Heart left ventricle (tissue), 16 donors: ENCODE data around the gene C6orf52. TPM values are rescaled to one million over a fixed set of nuclear protein-coding genes. Genes with fewer than 3 reads are reported as not detected.

ENCODE experiments used
- ATAC-seq, 4 donors: fragments of 200-7000 bp; cut with Tn5 transposase; one replicate each; pipeline ENCODE4 v1.9.1; 2020 to 2022; ENCODE audit warnings: moderate library complexity in 4 of 4, mild to moderate bottlenecking in 3 of 4, moderate number of reproducible peaks in 1 of 4
- DNase-seq, 5 donors: peaks; one replicate each; pipeline ENCODE4 v3.0.0-alpha.2; 2020
- H3K27ac ChIP-seq, 12 donors: fragments of 200-600 bp; sonication (generic) in 4 of 12; one replicate each; pipeline versions ENCODE4 v1.5.0 to v1.8.0; 2016 to 2022; ENCODE audit warnings: mild to moderate bottlenecking in 2 of 12
- H3K27me3 ChIP-seq, 9 donors: fragments of 200-600 bp; sonication (generic) in 2 of 9; one replicate each; pipeline versions ENCODE4 v1.5.1 to v1.8.0; 2016 to 2022; ENCODE audit warnings: mild to moderate bottlenecking in 3 of 9
- H3K36me3 ChIP-seq, 9 donors: fragments of 200-600 bp; sonication (generic) in 2 of 9; one replicate each; pipeline versions ENCODE4 v1.5.0 to v1.8.0; 2018 to 2022; ENCODE audit warnings: mild to moderate bottlenecking in 2 of 9
- H3K4me1 ChIP-seq, 12 donors: fragments of 200-600 bp; sonication (generic) in 4 of 12; one replicate each; pipeline versions ENCODE4 v1.5.0 to v1.8.0; 2016 to 2022; ENCODE audit warnings: mild to moderate bottlenecking in 3 of 12
- H3K4me3 ChIP-seq, 12 donors: fragments of 200-600 bp; sonication (generic) in 4 of 12; one replicate each; pipeline versions ENCODE4 v1.5.0 to v1.8.0; 2017 to 2022; ENCODE audit warnings: mild to moderate bottlenecking in 9 of 12, moderate library complexity in 4 of 12
- H3K9me3 ChIP-seq, 12 donors: fragments of 200-600 bp; sonication (generic) in 4 of 12; one replicate each; pipeline versions ENCODE4 v1.5.0 to v1.8.0; 2016 to 2022; ENCODE audit warnings: mild to moderate bottlenecking in 1 of 12
- POLR2A ChIP-seq, 2 donors: fragments of 450-650 bp; IDR thresholded peaks; one replicate each; pipeline ENCODE4 v1.6.1; 2017; ENCODE audit warnings: antibody characterized with exemption in 2 of 2, mild to moderate bottlenecking in 2 of 2, moderate library complexity in 2 of 2
- WGBS, 4 donors: extraction: QIAGEN DNeasy Blood & Tissue Kit in 2 of 4; methylation state at CpG; one replicate each; pipeline versions ENCODE4 v1.1.5 to v1.1.7; 2013 to 2018; 5-methylcytosine and 5-hydroxymethylcytosine counted together
- intact Hi-C, 10 donors: fragments of 100-400 bp; cut with DNase I; formaldehyde crosslinking; loops; one replicate each; pipeline versions ENCODE4 v1.11.1 to v1.14.2; 2022
- polyA plus RNA-seq, 2 donors: library from polyadenylated mRNA; stranded (reverse); fragments of 200-250 nt; gene quantifications; one replicate each; pipeline ENCODE4 v1.2.3, GENCODE V29; 2013
- total RNA-seq, 9 donors: library from RNA; depleted of rRNA in 2 of 9; stranded (reverse); fragments of >200 nt in 2 of 9; fragmentation: NEBNext Ultra II Directional in 3 of 9; extraction: Animal tissue kit (Norgen Biotek cat#: 25700) in 3 of 9; gene quantifications; one replicate each; pipeline versions ENCODE4 v1.1.0 to v1.2.4, GENCODE V29; 2016 to 2023
- TF ChIP-seq, protein P1 (sequence below), 12 donors: fragments of 200-600 bp; sonication (generic) in 4 of 12; IDR thresholded peaks; one replicate each; pipeline versions ENCODE4 v1.5.0 to v1.8.0; 2018 to 2022; ENCODE audit warnings: antibody characterized with exemption in 12 of 12, mild to moderate bottlenecking in 5 of 12
- donor health status: ischemic (EF 13 %, LVEDD 7.1; RV severe dilation, severe dysfunction).
- donor health status: healthy with polysubstance abuse.
- donor health status: DM: no; HTN: yes; CAD: no.
- donor health status: DM: no; HTN: no; CAD: no.
- donor health status: ischemic (EF 25% LVEDD 6.9; RV normal size, moderate dysfunction).
- donor health status: ischemic (EF 25% LVEDD 5.7; RV mildly dilated, moderate dysfunction).
- donor health status: healthy.
- donor health status: DM: yes; HTN: yes; CAD: no.
- donor health status: ischemic (EF 35%, LVEDD 5.7; RV mildly dilated, moderate dysfunction).
- donor health status: nonischemic (EF 11% LVEDD 7.7; RV severe dilation, severe dysfunction).
- donor health status: DM: yes; HTN: yes; CAD: no.
- donor health status: PGD.
- donor health status: ischemic (EF 29% LVEDD 5.4; RV normal size, mild dysfunction).
- donor health status: nonischemic (EF 23%, LVEDD 6.1; RV moderate dilation, normal function).

The C6orf52 gene
- total and polyA plus RNA-seq, 11 donors: 0.15 to 3.6 (median 0.99) TPM; not detected in 6

- TF ChIP-seq, protein P1, sequence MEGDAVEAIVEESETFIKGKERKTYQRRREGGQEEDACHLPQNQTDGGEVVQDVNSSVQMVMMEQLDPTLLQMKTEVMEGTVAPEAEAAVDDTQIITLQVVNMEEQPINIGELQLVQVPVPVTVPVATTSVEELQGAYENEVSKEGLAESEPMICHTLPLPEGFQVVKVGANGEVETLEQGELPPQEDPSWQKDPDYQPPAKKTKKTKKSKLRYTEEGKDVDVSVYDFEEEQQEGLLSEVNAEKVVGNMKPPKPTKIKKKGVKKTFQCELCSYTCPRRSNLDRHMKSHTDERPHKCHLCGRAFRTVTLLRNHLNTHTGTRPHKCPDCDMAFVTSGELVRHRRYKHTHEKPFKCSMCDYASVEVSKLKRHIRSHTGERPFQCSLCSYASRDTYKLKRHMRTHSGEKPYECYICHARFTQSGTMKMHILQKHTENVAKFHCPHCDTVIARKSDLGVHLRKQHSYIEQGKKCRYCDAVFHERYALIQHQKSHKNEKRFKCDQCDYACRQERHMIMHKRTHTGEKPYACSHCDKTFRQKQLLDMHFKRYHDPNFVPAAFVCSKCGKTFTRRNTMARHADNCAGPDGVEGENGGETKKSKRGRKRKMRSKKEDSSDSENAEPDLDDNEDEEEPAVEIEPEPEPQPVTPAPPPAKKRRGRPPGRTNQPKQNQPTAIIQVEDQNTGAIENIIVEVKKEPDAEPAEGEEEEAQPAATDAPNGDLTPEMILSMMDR (IDR thresholded peaks at IDR 0.05): no peak
- TF ChIP-seq POLR2A (IDR thresholded peaks at IDR 0.05): no peak
- H3K36me3 ChIP-seq: peaks cover 0 to 11% (median 9%) of the 10 kb centered on the region in 9 donors
- H3K9me3 ChIP-seq: no peaks in the 10 kb centered on the region
- H3K27me3 ChIP-seq: no peaks in the 10 kb centered on the region
- DNase-seq: no peak
- H3K4me3 ChIP-seq: peak overlapping the region in 9 of 12 donors; percentile 69 to 92 (median 77)
- H3K27ac ChIP-seq: no peak overlapping the region
- no peak for ATAC-seq
- peaks cover 0 to 32% (median 18%) of the 10 kb centered on the region in 12 donors for H3K4me1 ChIP-seq
- 91 to 95% (median 93%) methylated on average over 8 of the region's 8 CpGs for WGBS, 4 donors
- intact Hi-C loops: loop anchor here in 5 of 10 donors (5.0 to 10.0 kb wide), 5 partner anchors 52 to 188 kb away; partner anchors contain the start of gene TMEM14B (in 2 of the 5)
Measured at GRCh38 chr6:10692965-10693538, 1.4 kb downstream of the C6orf52 start.

DNA sequence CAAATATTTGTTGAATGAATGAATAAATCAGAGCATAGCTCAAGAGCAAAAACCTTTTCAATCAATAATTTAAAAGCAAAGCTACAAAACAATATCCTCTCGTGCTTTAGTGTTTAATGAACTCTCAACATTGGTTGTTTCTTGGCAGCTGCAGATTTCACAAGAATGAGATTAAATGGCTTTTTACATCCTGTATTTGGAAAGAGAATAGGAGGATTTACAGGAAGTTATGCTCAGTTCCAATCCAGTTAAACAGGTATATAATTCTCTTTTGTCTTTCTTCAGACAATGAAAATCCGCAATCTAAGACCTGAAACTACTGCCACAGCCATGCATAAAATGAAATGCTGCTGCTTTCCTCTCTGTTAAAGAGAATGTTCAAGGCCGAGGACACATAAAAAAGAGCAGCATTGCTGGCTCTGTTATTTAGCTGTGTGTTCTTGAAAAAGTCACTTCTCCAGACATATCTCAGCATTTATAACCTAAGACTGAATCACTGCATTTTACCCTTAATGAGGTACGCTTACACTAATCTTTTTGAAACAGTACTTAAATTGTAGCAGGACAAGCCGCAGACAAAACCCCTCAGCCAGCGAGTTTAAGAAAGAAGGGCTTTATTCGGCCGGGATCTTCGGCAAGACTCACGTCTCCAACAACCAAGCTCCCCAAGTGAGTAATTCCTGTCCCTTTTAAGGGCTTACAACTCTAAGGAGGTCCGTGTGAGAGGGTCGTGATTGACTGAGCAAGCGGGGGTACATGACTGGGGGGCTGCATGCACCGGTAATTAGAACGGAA, 3.6 kb downstream of the C6orf52 start:
- 55 to 59% (median 57%) methylated on average over 15 of the region's 15 CpGs for WGBS, 4 donors
- H3K27ac ChIP-seq: no peak overlapping the region
- H3K9me3 ChIP-seq: no peaks in the 10 kb centered on the region
- H3K4me3 ChIP-seq: no peak overlapping the region
- ATAC-seq: no peak
- H3K4me1 ChIP-seq: peaks cover 0 to 24% (median 14%) of the 10 kb centered on the region in 12 donors
- H3K27me3 ChIP-seq: no peaks in the 10 kb centered on the region
- TF ChIP-seq, protein P1 (IDR thresholded peaks at IDR 0.05): no peak
- no peak for TF ChIP-seq POLR2A (IDR thresholded peaks at IDR 0.05)
- intact Hi-C loops: loop anchor here in 5 of 10 donors (5.0 to 10.0 kb wide), 5 partner anchors 54 to 186 kb away; partner anchors contain the start of gene TMEM14B (in 2 of the 5)
- H3K36me3 ChIP-seq: no peaks in the 10 kb centered on the region
- DNase-seq: no peak

DNA sequence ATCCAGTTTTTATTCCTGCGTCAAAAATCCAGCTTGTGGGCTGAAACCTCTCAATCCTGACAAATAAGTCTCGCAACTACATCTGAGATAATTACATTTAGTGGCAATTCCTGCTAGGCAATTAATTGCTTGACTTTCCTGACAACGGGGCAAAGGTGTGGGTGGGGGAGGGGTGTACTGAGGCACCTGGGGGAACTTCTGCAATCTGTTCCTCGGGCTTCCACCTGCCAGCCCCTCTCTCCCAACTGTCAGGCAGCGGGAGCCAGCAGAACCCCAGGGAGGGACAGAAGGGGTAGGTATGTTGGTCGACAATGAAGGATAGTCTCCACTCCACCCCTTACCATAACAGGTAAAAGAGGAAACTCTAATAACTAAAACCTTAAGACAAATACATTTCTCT, 6.8 kb downstream of the C6orf52 start:
- Histone ChIP-seq H3K9me3 (no peaks in the 10 kb centered on the region), H3K27ac (no peak overlapping the region), H3K36me3 (no peaks in the 10 kb centered on the region), H3K27me3 (no peaks in the 10 kb centered on the region), H3K4me3 (no peak overlapping the region), H3K4me1 (peaks cover 0 to 1% (median 0%) of the 10 kb centered on the region in 12 donors)
- intact Hi-C loops: no loop called here
- TF ChIP-seq POLR2A (IDR thresholded peaks at IDR 0.05): no peak
- TF ChIP-seq, protein P1 (IDR thresholded peaks at IDR 0.05): no peak
- DNase-seq: no peak
- no peak for ATAC-seq
- 41 to 48% (median 45%) methylated on average over 6 of the region's 6 CpGs for WGBS, 4 donors

- H3K4me3 ChIP-seq: no peak overlapping the region
- no peaks in the 10 kb centered on the region for H3K9me3 ChIP-seq
- ATAC-seq (no peak), DNase-seq (no peak)
- 77 to 85% (median 84%) methylated on average over 8 of the region's 8 CpGs for WGBS, 4 donors
- intact Hi-C loops: no loop called here
- H3K27me3 ChIP-seq: no peaks in the 10 kb centered on the region
- no peak overlapping the region for H3K27ac ChIP-seq
- H3K36me3 ChIP-seq: no peaks in the 10 kb centered on the region
- H3K4me1 ChIP-seq: no peaks in the 10 kb centered on the region
- no peak for TF ChIP-seq POLR2A (IDR thresholded peaks at IDR 0.05)
- TF ChIP-seq, protein P1 (IDR thresholded peaks at IDR 0.05): no peak
Measured at GRCh38 chr6:10686901-10687300, 7.5 kb downstream of the C6orf52 start.
